Breast epithelium (tissue), 4 donors: Measurements from ENCODE around the gene RFC2. TPM values are rescaled to one million over a fixed set of nuclear protein-coding genes. Genes with fewer than 3 reads are reported as not detected.
"Not testable (repeated sequence)": the region's sequence is repeated elsewhere in the genome, so short reads cannot be mapped to it uniquely, and the experiment has no call there.

Source experiments
- DNase-seq, 2 donors: peaks; one replicate each; pipeline ENCODE4 v3.0.0-alpha.2; 2019; ENCODE audit warnings: low spot score in 2 of 2
- H3K27ac ChIP-seq, 2 donors: fragments of 200-600 bp; sonication (generic) in 1 of 2; one replicate each; pipeline ENCODE4 v1.5.1; 2016 to 2019; ENCODE audit warnings: mild to moderate bottlenecking in 1 of 2
- H3K27me3 ChIP-seq, 2 donors: fragments of 200-600 bp; sonication (generic) in 1 of 2; one replicate each; pipeline versions ENCODE4 v1.5.1 to v1.6.0; 2017 to 2019; ENCODE audit warnings: control low read depth in 1 of 2, mild to moderate bottlenecking in 1 of 2
- H3K36me3 ChIP-seq: fragments of 200-600 bp; one replicate; pipeline ENCODE4 v1.5.1; 2019
- H3K4me1 ChIP-seq, 2 donors: fragments of 200-600 bp; sonication (generic); one replicate each; pipeline ENCODE4 v1.5.1; 2016 to 2019; ENCODE audit warnings: control low read depth in 1 of 2
- H3K4me3 ChIP-seq, 3 donors: fragments of 200-600 bp; sonication (generic); 1 replicate in 2 of 3; 2 replicates in 1 of 3; pipeline ENCODE4 v1.5.1; 2016 to 2019; ENCODE audit warnings: mild to moderate bottlenecking in 3 of 3, moderate library complexity in 2 of 3
- H3K9me3 ChIP-seq, 2 donors: fragments of 200-600 bp; sonication (generic) in 1 of 2; one replicate each; pipeline ENCODE4 v1.5.1; 2016 to 2019; ENCODE audit warnings: control low read depth in 1 of 2
- POLR2A ChIP-seq: fragments of 450-650 bp; IDR thresholded peaks from one replicate; pipeline ENCODE4 v1.6.1; 2016; ENCODE audit warnings: antibody characterized with exemption, mild to moderate bottlenecking, moderate library complexity
- POLR2AphosphoS5 ChIP-seq, 3 donors: sonication (generic); formaldehyde crosslinking; IDR thresholded peaks; one replicate each; pipeline ENCODE4 v1.6.1; 2017; ENCODE audit warnings: antibody characterized with exemption in 3 of 3
- intact Hi-C: fragments of 100-400 bp; cut with DNase I; formaldehyde crosslinking; loops from one replicate; pipeline ENCODE4 v1.15.1; 2023; ENCODE audit warnings: low total_unique reads
- total RNA-seq, 3 donors: library from RNA; depleted of rRNA; stranded (reverse); fragments of >200 nt; gene quantifications; one replicate each; pipeline ENCODE4 v1.1.0, GENCODE V29; 2016
- TF ChIP-seq, protein P1 (sequence below), 3 donors: fragments of 450-650 bp; IDR thresholded peaks; one replicate each; pipeline ENCODE4 v1.5.1; 2016 to 2017; ENCODE audit warnings: antibody characterized with exemption in 3 of 3, mild to moderate bottlenecking in 3 of 3, moderate library complexity in 3 of 3

The RFC2 gene
- total RNA-seq, 3 donors from 2014 or later = 15.4 to 25.6 (median 17.1) TPM

DNA sequence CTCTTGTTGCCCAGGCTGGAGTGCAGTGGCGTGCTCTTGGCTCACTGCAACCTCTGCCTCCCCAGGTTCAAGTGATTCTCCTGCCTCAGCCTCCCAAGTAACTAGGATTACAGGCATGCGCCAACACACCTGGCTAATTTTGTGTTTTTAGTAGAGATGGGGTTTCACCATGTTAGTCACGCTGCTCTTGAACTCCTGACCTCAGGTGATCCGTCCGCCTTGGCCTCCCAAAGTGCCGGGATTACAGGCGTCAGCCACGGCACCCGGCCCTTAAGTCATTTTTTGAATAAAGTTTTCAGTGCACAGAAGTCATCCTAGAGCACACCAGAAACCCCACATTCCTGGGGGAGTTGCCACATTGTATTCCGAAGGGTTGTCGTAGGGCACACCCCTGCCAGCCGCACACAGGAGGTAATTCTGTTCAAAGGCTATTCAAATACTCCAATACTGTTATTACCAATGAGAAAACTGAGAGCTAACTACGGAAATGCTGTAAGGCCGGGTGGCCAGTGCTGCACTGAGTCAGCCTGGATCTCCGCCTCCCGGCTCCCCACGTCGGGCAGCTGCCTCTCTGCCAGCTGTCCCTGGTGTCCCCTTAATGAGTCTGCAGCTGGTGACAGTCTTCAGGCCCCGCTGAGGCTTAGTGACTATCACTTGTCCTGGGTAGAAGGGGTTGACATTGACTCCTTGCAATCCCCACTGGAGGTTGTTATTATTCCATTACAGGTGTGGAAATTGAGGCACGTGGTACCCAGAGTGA is 8.6 kb upstream of the RFC2 start:
- Histone ChIP-seq H3K27me3 (no peaks in the 10 kb centered on the region), H3K27ac (no peak overlapping the region), H3K4me3 (no peak overlapping the region), H3K36me3 (no peaks in the 10 kb centered on the region), H3K4me1 (no peaks in the 10 kb centered on the region), H3K9me3 (no peaks in the 10 kb centered on the region)
- no peak for DNase-seq
- intact Hi-C loops = loop anchor here (10.0 kb wide), 1 partner anchor 1522 kb away; no protein-coding TSS in a partner anchor
- TF ChIP-seq POLR2A = no peak
- no peak for TF ChIP-seq POLR2AphosphoS5 (IDR thresholded peaks at IDR 0.05)
- TF ChIP-seq, protein P1, sequence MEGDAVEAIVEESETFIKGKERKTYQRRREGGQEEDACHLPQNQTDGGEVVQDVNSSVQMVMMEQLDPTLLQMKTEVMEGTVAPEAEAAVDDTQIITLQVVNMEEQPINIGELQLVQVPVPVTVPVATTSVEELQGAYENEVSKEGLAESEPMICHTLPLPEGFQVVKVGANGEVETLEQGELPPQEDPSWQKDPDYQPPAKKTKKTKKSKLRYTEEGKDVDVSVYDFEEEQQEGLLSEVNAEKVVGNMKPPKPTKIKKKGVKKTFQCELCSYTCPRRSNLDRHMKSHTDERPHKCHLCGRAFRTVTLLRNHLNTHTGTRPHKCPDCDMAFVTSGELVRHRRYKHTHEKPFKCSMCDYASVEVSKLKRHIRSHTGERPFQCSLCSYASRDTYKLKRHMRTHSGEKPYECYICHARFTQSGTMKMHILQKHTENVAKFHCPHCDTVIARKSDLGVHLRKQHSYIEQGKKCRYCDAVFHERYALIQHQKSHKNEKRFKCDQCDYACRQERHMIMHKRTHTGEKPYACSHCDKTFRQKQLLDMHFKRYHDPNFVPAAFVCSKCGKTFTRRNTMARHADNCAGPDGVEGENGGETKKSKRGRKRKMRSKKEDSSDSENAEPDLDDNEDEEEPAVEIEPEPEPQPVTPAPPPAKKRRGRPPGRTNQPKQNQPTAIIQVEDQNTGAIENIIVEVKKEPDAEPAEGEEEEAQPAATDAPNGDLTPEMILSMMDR (IDR thresholded peaks at IDR 0.05) = no peak

DNA sequence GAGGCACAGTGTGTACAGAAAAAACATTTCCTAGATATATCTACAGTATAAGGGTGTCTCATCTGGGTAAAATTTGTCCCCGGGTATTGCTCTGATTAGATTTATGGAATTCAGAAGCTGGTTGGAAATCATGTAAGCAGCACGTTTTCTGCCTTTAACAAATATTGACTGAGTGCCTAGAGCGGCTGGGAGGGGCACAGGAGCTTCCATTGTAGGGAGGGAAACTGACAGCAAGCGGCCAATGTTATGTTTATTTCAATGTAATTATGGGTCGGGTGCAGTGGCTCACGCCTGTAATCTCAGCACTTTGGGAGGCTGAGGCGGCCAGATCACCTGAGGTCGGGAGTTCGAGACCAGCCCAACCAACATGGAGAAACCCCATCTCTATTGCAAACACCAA is 4.4 kb upstream of the RFC2 start:
- no peak for DNase-seq
- H3K4me1 ChIP-seq = peaks cover 0 to 2% of the 10 kb centered on the region in 2 donors
- H3K27ac ChIP-seq = no peak overlapping the region
- no peaks in the 10 kb centered on the region for H3K9me3 ChIP-seq
- TF ChIP-seq, protein P1 (IDR thresholded peaks at IDR 0.05) = no peak
- no peak for TF ChIP-seq POLR2A
- no peak for TF ChIP-seq POLR2AphosphoS5 (IDR thresholded peaks at IDR 0.05)
- H3K36me3 ChIP-seq = no peaks in the 10 kb centered on the region
- intact Hi-C loops = no loop called here
- no peaks in the 10 kb centered on the region for H3K27me3 ChIP-seq
- H3K4me3 ChIP-seq = no peak overlapping the region

- H3K9me3 ChIP-seq = no peaks in the 10 kb centered on the region
- intact Hi-C loops = loop anchor here (1.0 kb wide), 1 partner anchor 33 kb away; the partner anchor contains the start of gene CLIP2
- no peak for DNase-seq
- peak overlapping the region; percentile 14 to 48 for H3K27ac ChIP-seq
- TF ChIP-seq, protein P1 (IDR thresholded peaks at IDR 0.05) = no peak
- TF ChIP-seq POLR2A = no peak
- no peak for TF ChIP-seq POLR2AphosphoS5 (IDR thresholded peaks at IDR 0.05)
- no peaks in the 10 kb centered on the region for H3K27me3 ChIP-seq
- H3K36me3 ChIP-seq = no peaks in the 10 kb centered on the region
- H3K4me1 ChIP-seq = peaks cover 0 to 6% of the 10 kb centered on the region in 2 donors
- no peak overlapping the region for H3K4me3 ChIP-seq
Observed at GRCh38 chr7:74256491-74257408, 2.6 kb upstream of the RFC2 start.

GRCh38 chr7:74255461-74255860 is 1.3 kb upstream of the RFC2 start:
- H3K4me1 ChIP-seq, H3K9me3 ChIP-seq, DNase-seq, H3K27me3 ChIP-seq, intact Hi-C loops, H3K36me3 ChIP-seq: not testable (repeated sequence)
- peak overlapping the region in 1 of 2 donors; percentile 99 for H3K27ac ChIP-seq
- H3K4me3 ChIP-seq = peak overlapping the region in 2 of 3 donors; percentile 81

DNA sequence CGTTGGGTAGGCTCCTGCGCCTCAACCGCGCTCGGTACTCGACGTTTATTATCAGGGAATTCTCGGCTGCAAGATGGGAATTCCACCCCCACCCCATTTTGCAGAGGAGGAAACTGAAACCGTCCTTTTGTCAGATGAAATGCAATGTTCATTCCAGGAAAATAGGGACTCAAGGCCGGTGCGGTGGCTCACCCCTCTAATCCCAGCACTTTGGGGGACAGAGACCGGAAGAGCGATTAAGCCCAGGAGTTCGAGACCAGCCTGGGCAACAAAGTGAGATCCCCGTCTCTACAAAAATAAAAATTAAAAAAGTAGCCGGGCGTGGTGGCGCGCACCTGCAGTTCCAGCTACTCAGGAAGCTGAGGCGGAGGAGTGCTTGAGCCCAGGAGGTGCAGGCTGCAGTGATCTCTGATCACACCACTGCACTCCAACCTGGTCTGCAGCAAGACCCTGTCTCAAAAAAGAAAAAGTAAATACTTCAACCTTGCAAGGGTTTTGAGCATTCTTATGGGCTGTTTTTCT is 720 bp upstream of the RFC2 start:
- intact Hi-C loops = loop anchor here (1.0 kb wide), 1 partner anchor 21 kb away; no protein-coding TSS in a partner anchor
- Histone ChIP-seq H3K36me3 (no peaks in the 10 kb centered on the region), H3K4me1 (peaks cover 0 to 6% of the 10 kb centered on the region in 2 donors), H3K4me3 (peak overlapping the region; percentile 78 to 81 (median 81)), H3K9me3 (no peaks in the 10 kb centered on the region), H3K27me3 (no peaks in the 10 kb centered on the region), H3K27ac (peak overlapping the region; percentile 97 to 99)
- TF ChIP-seq POLR2A = no peak
- no peak for TF ChIP-seq POLR2AphosphoS5 (IDR thresholded peaks at IDR 0.05)
- TF ChIP-seq, protein P1 (IDR thresholded peaks at IDR 0.05) = no peak
- no peak for DNase-seq
